PFSK-1 (cell line): ENCODE results near the gene CSGALNACT2.

Experiments used
- POLR2AphosphoS5 ChIP-seq: IDR thresholded peaks from 2 replicates; pipeline ENCODE4 v1.6.1; 2012; ENCODE audit warnings: low read depth, mild to moderate bottlenecking, control low read depth, low read length, moderate library complexity
- SIN3A ChIP-seq: IDR thresholded peaks from 2 replicates; pipeline ENCODE4 v1.6.1; 2012; ENCODE audit warnings: mild to moderate bottlenecking, low read length, moderate library complexity, borderline replicate concordance; ENCODE audit not compliant: insufficient read depth
- TAF1 ChIP-seq: IDR thresholded peaks from 2 replicates; pipeline ENCODE4 v1.6.1; 2012; ENCODE audit warnings: low read length, control low read depth, borderline replicate concordance; ENCODE audit not compliant: insufficient read depth
- TF ChIP-seq, protein P1 (sequence below), 2 experiments: IDR thresholded peaks; 2 replicates each; pipeline versions ENCODE4 v1.6.1 to v1.8.0; 2011 to 2012; ENCODE audit warnings: low read depth in 2 of 2, low read length in 2 of 2, control low read depth in 1 of 2, inconsistent platforms in 1 of 2, mild to moderate bottlenecking in 1 of 2, moderate library complexity in 1 of 2; ENCODE audit not compliant: insufficient read depth in 1 of 2

DNA sequence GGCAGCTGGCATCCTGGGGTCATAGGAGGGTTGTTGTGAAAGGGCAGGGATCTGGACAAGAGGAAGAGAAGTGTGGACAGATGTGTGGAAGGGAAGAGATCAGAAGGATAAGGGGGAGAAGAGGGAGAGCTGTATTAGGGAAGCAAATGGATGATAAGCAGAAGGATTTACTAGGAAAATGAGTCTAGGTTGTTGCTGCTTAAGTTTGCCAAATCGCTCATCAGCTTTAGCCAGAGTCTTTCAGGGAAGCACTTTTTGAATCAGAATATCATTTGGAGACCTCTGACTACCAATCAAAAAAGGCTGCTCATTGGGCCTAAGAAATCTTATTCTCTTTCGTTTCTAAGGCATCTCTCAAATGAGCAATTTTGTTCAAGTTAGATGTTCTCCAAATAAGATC, 2.6 kb upstream of the CSGALNACT2 start:
- TF ChIP-seq, protein P1, sequence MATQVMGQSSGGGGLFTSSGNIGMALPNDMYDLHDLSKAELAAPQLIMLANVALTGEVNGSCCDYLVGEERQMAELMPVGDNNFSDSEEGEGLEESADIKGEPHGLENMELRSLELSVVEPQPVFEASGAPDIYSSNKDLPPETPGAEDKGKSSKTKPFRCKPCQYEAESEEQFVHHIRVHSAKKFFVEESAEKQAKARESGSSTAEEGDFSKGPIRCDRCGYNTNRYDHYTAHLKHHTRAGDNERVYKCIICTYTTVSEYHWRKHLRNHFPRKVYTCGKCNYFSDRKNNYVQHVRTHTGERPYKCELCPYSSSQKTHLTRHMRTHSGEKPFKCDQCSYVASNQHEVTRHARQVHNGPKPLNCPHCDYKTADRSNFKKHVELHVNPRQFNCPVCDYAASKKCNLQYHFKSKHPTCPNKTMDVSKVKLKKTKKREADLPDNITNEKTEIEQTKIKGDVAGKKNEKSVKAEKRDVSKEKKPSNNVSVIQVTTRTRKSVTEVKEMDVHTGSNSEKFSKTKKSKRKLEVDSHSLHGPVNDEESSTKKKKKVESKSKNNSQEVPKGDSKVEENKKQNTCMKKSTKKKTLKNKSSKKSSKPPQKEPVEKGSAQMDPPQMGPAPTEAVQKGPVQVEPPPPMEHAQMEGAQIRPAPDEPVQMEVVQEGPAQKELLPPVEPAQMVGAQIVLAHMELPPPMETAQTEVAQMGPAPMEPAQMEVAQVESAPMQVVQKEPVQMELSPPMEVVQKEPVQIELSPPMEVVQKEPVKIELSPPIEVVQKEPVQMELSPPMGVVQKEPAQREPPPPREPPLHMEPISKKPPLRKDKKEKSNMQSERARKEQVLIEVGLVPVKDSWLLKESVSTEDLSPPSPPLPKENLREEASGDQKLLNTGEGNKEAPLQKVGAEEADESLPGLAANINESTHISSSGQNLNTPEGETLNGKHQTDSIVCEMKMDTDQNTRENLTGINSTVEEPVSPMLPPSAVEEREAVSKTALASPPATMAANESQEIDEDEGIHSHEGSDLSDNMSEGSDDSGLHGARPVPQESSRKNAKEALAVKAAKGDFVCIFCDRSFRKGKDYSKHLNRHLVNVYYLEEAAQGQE (IDR thresholded peaks at IDR 0.05; ENCODE audit: insufficient read depth in 1 of 2, low read depth in 2 of 2, low read length in 2 of 2), result no peak
- TF ChIP-seq POLR2AphosphoS5, result no peak
- no peak for TF ChIP-seq TAF1
- no peak for TF ChIP-seq SIN3A
